HG03439 (cell line): ENCODE results near the gene BEX3.

Experiments
- ATAC-seq: cut with Tn5 transposase; IDR thresholded peaks from one replicate; pipeline ENCODE4 v1.9.1; 2021; ENCODE audit warnings: mild to moderate bottlenecking, moderate library complexity; ENCODE audit not compliant: unreplicated experiment

The BEX3 gene

GRCh38 chrX:103417933-103418332, 41.6 kb downstream of the BEX3 start:
- ATAC-seq = no peak

DNA sequence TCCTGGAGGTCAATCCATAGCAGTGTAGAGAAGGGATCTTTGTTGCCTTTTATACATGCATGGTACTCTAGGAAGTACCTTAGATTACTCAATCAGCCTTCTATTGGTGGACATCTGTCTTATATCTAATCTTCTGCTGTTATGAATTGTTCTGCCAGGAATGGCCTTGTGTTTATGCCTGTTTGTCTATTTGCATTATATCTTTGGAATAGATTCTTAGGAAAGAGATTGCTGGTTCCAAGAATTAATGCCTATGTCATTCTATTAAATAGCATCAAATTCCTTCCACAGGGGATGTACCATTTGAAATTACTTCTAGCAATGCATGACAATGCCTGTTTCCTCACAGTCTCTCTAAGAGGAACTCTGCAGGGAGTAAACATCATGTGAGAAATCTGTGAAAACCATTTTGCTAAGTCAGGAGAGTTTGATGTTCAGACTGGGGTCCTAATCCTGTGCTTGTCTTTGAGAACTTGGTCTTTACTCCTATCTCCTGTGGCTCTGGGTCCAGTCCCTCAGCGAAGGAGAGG, 42.5 kb downstream of the BEX3 start:
- no peak for ATAC-seq

- no peak for ATAC-seq
These were observed 47.8 kb downstream of the BEX3 start for GRCh38 chrX:103423955-103424638.
